ENCODE data around the gene SLC10A3.

SLC10A3 gene

DNA sequence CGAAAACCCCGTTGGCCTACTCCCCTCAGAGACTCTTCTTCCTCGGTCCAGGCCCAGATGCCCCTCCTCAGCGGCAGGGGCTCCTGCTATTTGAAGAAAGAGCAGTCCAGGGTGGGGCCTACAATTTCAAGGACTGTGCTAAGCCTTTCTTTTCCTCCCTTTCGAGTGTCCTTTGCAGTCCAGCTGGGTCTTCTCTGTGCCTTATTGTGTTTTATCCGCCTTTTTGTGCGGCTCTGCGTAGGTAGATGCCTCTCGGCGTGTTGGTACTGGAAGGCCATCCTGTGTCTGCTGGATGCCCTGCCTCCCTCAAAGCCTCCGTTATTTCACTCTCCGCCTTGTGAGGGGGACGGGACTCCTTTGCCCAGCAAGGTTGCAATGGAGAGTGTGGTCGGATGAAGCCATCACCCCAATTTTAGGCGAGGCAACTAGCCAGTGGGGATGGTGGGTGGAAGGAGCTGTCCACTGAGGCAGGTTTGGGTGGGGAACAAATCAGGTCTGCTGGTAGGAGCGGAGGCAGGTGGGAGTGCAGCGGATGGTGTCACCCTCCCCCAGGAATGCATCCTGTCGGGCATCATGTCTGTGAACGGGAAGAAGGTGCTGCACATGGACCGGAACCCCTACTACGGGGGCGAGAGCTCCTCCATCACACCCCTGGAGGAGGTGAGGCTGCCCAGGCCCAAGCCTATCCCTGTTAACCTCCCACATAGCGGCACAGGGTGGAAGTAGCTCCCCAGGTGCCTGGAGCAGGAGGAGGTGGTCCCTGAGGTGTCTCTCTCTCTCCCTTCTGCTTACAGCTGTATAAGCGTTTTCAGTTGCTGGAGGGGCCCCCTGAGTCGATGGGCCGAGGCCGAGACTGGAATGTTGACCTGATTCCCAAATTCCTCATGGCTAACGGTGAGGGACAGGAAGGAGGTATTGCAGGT, 52.2 kb downstream of the SLC10A3 start:
- no peak for DNase-seq

Data from NCI-H1436 treated with DMSO at 0.1 percent for 48 hours (cell line).